ENCODE measurements around the gene LRTM2. TPM values are rescaled to one million over a fixed set of nuclear protein-coding genes. Genes with fewer than 3 reads are reported as not detected.

Gene LRTM2
- total RNA-seq, 2 donors from 2014 or later = not detected

DNA sequence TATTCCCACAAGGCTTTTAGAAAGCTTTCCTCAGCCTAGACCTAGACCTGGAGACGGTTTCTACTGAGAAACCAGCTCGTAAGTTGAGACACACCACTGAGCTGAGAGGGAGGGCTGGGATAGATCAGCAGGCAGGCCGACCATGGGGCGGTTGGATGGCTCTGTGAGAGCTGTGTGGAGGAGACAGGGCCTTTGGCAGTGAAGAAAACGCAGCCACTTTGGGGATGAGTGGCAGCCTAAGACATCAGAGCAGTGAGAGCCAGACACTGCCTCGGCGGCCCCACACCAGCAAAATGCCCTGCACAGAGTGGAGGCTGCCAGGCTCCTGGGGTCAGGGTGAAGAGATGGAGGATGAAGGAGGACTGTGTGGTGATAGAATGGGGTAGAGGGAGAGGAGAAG lies 52.1 kb downstream of the LRTM2 start:
- H3K27me3 Mint-ChIP-seq = peaks cover 22 to 29% of the 10 kb centered on the region in 2 donors
- H3K9me3 Mint-ChIP-seq = peaks cover 6% of the 10 kb centered on the region
- no peak for DNase-seq (ENCODE audit: low spot score)
- no peaks in the 10 kb centered on the region for H3K4me1 Mint-ChIP-seq (ENCODE audit: low read depth in 2 of 2)
- ATAC-seq = no peak
- H3K4me3 Mint-ChIP-seq = no peak overlapping the region
- no peak overlapping the region for H3K27ac Mint-ChIP-seq
- no peaks in the 10 kb centered on the region for H3K36me3 Mint-ChIP-seq

DNA sequence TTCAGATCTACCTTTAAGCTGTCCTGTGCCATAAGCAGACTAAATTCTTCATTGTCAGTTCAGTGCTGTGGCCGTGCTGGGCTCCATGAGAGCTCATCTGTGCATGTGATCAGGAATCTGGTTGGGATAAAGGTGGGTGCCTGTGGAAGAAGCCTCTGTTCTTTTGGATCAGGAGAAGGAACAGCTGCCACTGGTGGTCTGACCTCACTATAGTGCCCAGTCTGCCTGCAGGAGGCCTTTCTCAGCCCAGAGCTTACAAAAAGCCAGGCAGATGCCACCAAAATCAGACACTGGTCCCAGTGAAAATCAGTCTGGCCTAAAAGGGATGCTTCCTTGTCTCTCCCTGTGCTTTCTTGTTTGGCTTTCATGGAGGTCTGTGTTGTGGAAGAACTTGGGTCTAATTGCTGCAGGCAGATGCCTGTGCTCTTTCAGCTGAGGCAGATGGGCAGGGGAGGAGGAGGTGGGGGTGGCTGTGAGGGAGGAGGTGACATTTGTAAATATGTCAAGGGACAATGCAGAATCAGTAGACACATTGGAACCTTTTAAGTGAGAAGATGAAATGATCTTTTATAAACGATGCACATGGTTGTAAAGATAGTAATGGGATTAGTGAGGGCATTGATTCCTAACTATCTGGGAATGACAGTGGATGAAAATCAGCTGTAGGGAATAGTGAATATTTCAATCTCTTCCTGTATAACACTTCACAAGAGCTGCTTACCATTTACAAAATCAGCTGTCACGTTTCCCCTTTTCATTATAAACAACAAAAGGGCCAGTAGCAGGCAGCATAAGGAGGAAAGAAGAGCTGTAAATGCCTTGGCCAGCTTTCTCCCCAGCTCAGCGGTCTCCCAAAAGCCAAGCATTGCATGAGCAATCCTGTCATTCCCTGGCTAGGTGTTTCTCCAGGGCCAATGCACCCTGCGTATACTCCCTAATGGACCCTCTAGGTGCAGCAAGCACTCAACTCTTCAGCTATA lies 53.5 kb downstream of the LRTM2 start:
- no peaks in the 10 kb centered on the region for H3K36me3 Mint-ChIP-seq
- no peaks in the 10 kb centered on the region for H3K4me1 Mint-ChIP-seq (ENCODE audit: low read depth in 2 of 2)
- peaks cover 6% of the 10 kb centered on the region for H3K9me3 Mint-ChIP-seq
- no peak overlapping the region for H3K4me3 Mint-ChIP-seq
- ATAC-seq (no peak), DNase-seq (ENCODE audit: low spot score) (no peak)
- peaks cover 16 to 19% of the 10 kb centered on the region in 2 donors for H3K27me3 Mint-ChIP-seq
- no peak overlapping the region for H3K27ac Mint-ChIP-seq

DNA sequence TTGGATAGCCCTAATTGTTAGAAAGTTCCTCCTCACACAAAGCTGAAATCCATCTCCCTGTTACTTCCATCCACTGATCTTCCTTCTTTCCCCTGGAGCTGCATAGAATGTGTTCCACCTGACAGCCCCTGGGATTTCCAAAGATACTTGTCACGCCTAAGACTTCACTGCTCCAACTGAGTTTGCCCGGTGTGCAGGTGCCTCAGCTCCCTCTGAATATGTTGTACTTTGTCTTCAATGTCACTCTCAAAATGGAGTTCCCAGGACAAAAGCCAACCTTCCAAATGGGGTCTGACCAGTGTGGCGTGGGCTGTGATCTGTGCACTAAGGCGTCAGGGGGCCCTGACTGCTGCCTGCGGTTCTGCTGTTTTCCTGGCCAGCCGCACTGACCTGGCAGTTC lies 55.2 kb downstream of the LRTM2 start:
- Mint-ChIP-seq H3K27me3 (peaks cover 11 to 16% of the 10 kb centered on the region in 2 donors), H3K9me3 (peaks cover 6% of the 10 kb centered on the region), H3K36me3 (no peaks in the 10 kb centered on the region), H3K27ac (no peak overlapping the region), H3K4me1 (ENCODE audit: low read depth in 2 of 2) (no peaks in the 10 kb centered on the region), H3K4me3 (no peak overlapping the region)
- ATAC-seq (no peak), DNase-seq (ENCODE audit: low spot score) (no peak)

DNA sequence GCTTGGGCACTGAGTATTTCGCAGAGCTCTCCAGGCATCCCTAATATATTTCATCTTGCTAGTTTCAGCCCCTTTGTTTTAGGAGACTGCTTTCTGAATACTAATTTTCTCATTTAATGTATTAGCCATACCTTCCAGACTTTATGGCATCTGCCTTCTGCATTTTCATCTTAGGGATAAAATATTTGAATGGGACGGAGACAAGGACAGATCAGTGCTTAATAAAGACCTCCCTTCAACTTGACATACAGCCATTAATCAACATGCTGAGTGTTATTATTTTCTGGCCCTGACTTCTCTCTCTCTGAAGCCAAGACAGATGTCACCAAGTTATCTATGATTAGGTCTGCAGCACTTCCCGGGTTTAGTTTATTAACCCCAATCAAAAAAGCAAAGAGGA lies 55.7 kb downstream of the LRTM2 start:
- no peak for DNase-seq (ENCODE audit: low spot score)
- H3K27ac Mint-ChIP-seq = no peak overlapping the region
- H3K9me3 Mint-ChIP-seq = peaks cover 4% of the 10 kb centered on the region
- no peak for ATAC-seq
- no peaks in the 10 kb centered on the region for H3K4me1 Mint-ChIP-seq (ENCODE audit: low read depth in 2 of 2)
- H3K36me3 Mint-ChIP-seq = no peaks in the 10 kb centered on the region
- H3K4me3 Mint-ChIP-seq = no peak overlapping the region
- peaks cover 11 to 16% of the 10 kb centered on the region in 2 donors for H3K27me3 Mint-ChIP-seq

DNA sequence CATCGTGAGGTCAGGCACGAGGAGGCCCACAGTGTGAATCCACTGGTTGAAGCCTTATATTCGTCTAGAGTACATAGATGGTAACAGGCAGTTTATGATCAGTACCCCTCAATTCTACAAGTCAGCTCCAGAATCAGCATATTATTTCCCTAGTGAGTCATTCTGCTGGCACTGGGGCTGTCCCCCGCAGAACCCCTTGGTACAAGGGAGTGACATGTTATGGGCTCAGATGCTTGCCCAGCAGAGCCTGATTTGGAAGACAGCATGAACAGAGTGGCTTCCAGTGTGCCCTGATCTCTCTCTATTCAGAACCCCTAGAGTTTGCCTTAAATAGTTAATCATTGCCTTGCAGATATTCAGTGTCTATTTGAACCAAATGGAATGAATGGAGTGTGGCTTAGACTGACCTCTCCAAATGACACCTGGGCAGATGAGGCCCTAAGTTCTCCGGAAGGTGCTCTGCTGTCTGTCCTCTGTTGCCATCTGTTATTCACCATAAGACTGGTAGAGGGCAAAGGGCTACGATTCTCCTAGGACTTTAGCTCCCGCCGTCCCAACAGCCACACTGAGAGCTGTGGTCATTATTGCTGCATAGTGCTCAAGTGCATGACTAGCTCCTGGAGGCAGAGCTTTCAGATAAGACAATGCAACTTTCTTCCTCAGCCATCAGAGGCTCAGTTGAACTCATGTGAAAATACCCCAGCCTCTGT lies 57.0 kb downstream of the LRTM2 start:
- H3K4me1 Mint-ChIP-seq (ENCODE audit: low read depth in 2 of 2) = no peaks in the 10 kb centered on the region
- H3K27ac Mint-ChIP-seq = no peak overlapping the region
- H3K27me3 Mint-ChIP-seq = peaks cover 11 to 16% of the 10 kb centered on the region in 2 donors
- no peak overlapping the region for H3K4me3 Mint-ChIP-seq
- H3K9me3 Mint-ChIP-seq = no peaks in the 10 kb centered on the region
- H3K36me3 Mint-ChIP-seq = no peaks in the 10 kb centered on the region
- ATAC-seq = no peak
- DNase-seq (ENCODE audit: low spot score) = no peak

DNA sequence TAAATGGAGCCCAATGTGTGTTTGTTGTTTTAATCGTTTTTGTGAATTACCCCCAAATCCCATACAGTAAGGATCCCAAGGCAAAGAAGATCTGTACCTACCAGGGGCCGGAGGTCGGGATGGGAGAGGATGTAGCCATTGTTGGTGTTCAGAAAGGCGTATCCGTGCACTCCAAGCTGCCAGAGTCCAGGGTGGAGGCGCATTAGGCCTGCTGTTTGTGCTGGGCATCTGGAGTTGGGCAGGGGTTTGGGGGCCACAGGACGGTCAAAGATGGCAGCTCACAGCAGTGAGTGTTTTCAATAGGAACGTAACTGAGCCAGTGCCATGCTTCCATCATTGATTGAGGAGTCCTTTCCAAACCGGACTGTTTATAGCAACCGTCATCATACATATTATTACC lies 57.8 kb downstream of the LRTM2 start:
- no peaks in the 10 kb centered on the region for H3K9me3 Mint-ChIP-seq
- H3K4me3 Mint-ChIP-seq = no peak overlapping the region
- no peak for ATAC-seq
- H3K27me3 Mint-ChIP-seq = peaks cover 11 to 16% of the 10 kb centered on the region in 2 donors
- no peaks in the 10 kb centered on the region for H3K4me1 Mint-ChIP-seq (ENCODE audit: low read depth in 2 of 2)
- no peak overlapping the region for H3K27ac Mint-ChIP-seq
- DNase-seq (ENCODE audit: low spot score) = no peak
- H3K36me3 Mint-ChIP-seq = no peaks in the 10 kb centered on the region

DNA sequence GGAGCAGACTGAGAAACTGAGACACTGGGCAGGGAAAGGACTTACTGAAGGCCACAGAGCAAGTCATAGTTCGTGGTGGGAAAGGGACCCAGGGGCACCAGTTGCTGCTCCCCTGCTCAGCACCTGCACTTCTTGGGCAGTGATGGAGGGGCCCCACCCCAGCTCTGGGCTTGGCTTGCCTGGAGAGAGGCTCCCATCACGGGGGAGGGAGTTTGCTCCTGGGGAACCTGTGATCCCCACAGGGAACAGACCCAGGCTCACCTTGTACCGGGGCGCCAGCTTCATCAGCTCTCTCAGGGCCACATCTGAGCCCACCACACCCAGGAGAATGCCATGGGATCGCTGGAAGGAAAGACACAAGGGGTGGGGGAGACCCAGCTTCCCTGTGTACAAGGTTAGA lies 58.3 kb downstream of the LRTM2 start:
- H3K9me3 Mint-ChIP-seq = no peaks in the 10 kb centered on the region
- ATAC-seq (no peak), DNase-seq (ENCODE audit: low spot score) (no peak)
- H3K36me3 Mint-ChIP-seq = no peaks in the 10 kb centered on the region
- H3K4me3 Mint-ChIP-seq = no peak overlapping the region
- H3K27me3 Mint-ChIP-seq = peaks cover 11 to 16% of the 10 kb centered on the region in 2 donors
- peaks cover 0 to 3% of the 10 kb centered on the region in 2 donors for H3K4me1 Mint-ChIP-seq (ENCODE audit: low read depth in 2 of 2)
- no peak overlapping the region for H3K27ac Mint-ChIP-seq

DNA sequence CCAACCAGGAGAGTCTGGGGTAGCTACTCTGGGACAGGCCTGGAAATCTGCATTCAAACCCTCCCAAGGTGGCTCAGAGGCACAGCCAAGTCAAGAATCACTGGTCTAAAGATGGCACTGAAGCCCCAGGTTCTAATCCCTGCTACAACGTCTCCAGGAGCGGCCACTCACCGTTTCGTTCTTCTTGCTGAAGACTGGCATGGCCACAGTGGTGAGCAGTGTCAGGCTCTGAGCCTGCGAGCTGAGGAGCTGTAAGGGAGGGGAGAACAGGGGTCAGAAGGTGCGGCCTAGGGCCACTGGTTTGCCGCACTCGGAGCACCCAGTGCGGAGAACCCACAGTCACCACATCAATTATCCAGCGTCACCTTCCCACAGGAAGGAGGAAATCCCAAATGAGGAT lies 59.3 kb downstream of the LRTM2 start:
- no peak for ATAC-seq
- no peak overlapping the region for H3K27ac Mint-ChIP-seq
- DNase-seq (ENCODE audit: low spot score) = no peak
- H3K36me3 Mint-ChIP-seq = no peaks in the 10 kb centered on the region
- H3K4me1 Mint-ChIP-seq (ENCODE audit: low read depth in 2 of 2) = peaks cover 0 to 3% of the 10 kb centered on the region in 2 donors
- peaks cover 8 to 16% of the 10 kb centered on the region in 2 donors for H3K27me3 Mint-ChIP-seq
- H3K9me3 Mint-ChIP-seq = no peaks in the 10 kb centered on the region
- no peak overlapping the region for H3K4me3 Mint-ChIP-seq

DNA sequence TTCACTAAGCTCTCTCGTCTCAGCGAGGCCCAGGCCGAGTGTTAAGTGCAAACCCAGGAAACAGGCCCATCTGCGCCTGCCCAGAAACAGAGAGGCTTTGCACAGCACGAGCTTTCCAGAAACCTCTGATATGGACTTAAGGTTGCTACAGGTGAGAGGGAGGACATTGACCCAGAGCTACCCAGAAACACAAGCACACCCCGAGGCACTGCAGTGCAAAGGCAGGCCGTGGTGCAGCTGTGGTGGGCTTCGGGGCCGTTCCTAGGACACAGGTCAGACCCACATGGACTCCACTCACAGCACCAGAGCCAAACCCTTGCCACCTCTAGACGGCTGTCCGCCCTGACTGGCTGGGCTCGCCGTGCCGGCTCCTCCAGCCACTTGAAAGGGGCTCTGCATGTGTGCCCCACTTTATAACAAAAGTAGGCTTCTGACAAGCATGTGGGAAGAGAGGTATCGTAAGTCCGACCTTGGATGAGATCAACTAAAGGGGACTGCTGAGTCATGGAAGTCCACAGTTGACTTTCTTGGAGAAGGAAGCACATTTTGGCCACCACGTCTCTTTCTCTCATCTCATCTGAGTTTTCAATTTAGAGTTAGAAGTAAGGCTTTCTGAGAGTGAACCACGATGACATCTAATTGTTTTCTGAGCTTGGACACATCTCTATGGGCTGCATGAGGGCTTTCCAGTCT lies 59.9 kb downstream of the LRTM2 start:
- Mint-ChIP-seq H3K9me3 (no peaks in the 10 kb centered on the region), H3K4me1 (ENCODE audit: low read depth in 2 of 2) (peaks cover 0 to 3% of the 10 kb centered on the region in 2 donors), H3K27me3 (peaks cover 8 to 16% of the 10 kb centered on the region in 2 donors), H3K27ac (no peak overlapping the region), H3K36me3 (no peaks in the 10 kb centered on the region), H3K4me3 (no peak overlapping the region)
- DNase-seq (ENCODE audit: low spot score) (no peak), ATAC-seq (no peak)

DNA sequence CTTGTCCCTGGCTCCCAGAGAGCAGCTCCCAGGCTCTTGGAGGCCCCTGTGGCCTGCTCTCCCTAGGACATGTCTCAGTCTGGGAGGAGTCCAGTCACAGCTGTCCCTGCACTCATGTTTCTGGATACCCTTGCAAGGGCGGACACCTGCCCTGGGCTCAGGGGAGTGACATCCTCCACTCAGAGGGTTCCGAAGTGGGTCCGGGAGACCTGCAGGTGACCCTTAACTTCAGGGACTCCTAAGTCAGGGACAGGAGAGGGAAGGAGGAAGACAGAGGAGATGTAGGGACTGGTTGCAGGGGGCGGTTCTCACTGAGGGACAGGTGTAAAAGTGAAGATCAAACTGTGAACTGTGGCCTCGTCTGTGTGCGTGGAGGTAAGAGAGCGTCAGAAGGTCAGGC lies 60.5 kb downstream of the LRTM2 start:
- ATAC-seq (no peak), DNase-seq (ENCODE audit: low spot score) (no peak)
- Mint-ChIP-seq H3K27me3 (peaks cover 5 to 14% of the 10 kb centered on the region in 2 donors), H3K27ac (no peak overlapping the region), H3K4me1 (ENCODE audit: low read depth in 2 of 2) (peaks cover 0 to 3% of the 10 kb centered on the region in 2 donors), H3K9me3 (no peaks in the 10 kb centered on the region), H3K4me3 (no peak overlapping the region), H3K36me3 (no peaks in the 10 kb centered on the region)

DNA sequence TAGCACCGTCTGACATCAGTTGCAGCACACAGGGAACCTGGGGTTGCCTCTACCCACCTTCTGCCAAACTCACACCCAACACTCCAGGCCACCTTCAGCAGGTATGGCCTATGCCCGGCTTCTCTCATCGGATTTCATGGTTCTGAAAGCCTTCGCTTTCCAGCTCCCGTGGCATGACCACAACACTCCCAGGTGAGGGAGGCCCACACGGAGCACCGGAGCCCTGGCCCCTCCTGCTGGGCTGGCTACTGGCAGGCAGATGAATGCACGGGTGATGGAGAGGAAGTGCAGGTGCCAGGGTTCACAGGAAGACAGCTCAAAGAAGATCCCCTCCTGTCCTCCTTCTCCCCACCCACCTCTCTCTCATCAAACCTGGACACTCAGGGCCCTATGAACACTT lies 60.9 kb downstream of the LRTM2 start:
- Mint-ChIP-seq H3K27ac (no peak overlapping the region), H3K4me3 (no peak overlapping the region), H3K36me3 (no peaks in the 10 kb centered on the region), H3K9me3 (no peaks in the 10 kb centered on the region), H3K4me1 (ENCODE audit: low read depth in 2 of 2) (peaks cover 0 to 3% of the 10 kb centered on the region in 2 donors), H3K27me3 (peaks cover 5 to 10% of the 10 kb centered on the region in 2 donors)
- ATAC-seq (no peak), DNase-seq (ENCODE audit: low spot score) (no peak)

DNA sequence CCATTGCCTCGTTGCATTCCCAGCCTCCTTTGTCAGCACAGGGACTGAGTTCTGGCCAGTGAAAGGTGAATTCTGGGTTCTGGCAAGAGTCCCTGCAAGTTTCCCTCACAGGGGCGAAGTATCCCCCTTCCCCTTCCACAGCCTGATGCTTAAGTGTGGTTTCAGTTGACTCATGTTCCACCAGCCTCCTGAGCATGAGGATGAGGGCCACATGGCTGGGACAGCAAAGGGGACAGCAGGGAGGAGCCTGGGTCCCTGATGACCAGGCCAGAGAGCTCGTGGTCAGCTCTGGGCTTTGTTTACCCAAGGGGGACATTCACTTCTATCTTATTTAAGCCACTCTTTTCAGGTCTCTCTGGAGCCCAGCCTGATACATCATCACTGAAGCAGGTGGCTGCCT lies 61.6 kb downstream of the LRTM2 start:
- ATAC-seq (no peak), DNase-seq (ENCODE audit: low spot score) (no peak)
- Mint-ChIP-seq H3K4me1 (ENCODE audit: low read depth in 2 of 2) (peaks cover 0 to 3% of the 10 kb centered on the region in 2 donors), H3K27ac (no peak overlapping the region), H3K9me3 (no peaks in the 10 kb centered on the region), H3K27me3 (peaks cover 5 to 9% of the 10 kb centered on the region in 2 donors), H3K4me3 (no peak overlapping the region), H3K36me3 (no peaks in the 10 kb centered on the region)

DNA sequence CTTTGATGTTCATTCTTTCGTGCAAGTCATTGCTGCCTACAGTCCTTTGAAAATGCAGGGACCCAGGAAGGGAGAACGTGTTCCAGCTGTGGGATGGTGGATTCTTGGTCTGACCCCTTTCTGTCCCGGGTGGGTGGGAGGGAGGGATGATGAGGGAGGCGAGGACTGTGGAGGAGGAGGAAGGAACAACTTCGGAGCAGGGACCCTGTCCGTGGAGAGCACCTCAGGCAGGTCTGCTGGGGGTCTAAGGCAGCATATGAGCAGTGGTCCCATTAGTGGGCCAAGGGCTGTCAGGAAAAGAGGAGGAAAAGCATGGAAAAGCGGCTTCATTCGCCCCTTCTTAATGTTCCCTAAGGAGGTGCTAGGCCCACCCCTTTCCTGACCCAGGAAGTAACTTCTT lies 62.0 kb downstream of the LRTM2 start:
- Mint-ChIP-seq H3K27me3 (peaks cover 5 to 11% of the 10 kb centered on the region in 2 donors), H3K9me3 (no peaks in the 10 kb centered on the region), H3K27ac (no peak overlapping the region), H3K4me3 (no peak overlapping the region), H3K4me1 (ENCODE audit: low read depth in 2 of 2) (peaks cover 0 to 3% of the 10 kb centered on the region in 2 donors), H3K36me3 (no peaks in the 10 kb centered on the region)
- ATAC-seq (no peak), DNase-seq (ENCODE audit: low spot score) (no peak)

Measured in natural killer cell treated with Interleukin-12 subunit alpha and Interleukin-12 subunit beta and Interleukin-15 and Interleukin-18, amount 100 ng/mL, for 72 hours (primary cell).